Chondrocyte (in vitro differentiated cells): ENCODE measurements around the gene UGCG. TPM values are rescaled to one million over a fixed set of nuclear protein-coding genes. Genes with fewer than 3 reads are reported as not detected.
"Not testable (repeated sequence)": the region's sequence is repeated elsewhere in the genome, so short reads cannot be mapped to it uniquely, and the experiment has no call there.

Source experiments
- DNase-seq: peaks from one replicate; pipeline ENCODE4 v3.0.0; 2021; ENCODE audit warnings: mixed read lengths, low spot score
- H3K27ac Mint-ChIP-seq: one replicate; pipeline ENCODE4 v1.8.0; 2021; ENCODE audit warnings: mild to moderate bottlenecking, moderate library complexity, mixed read lengths; ENCODE audit not compliant: unreplicated experiment
- H3K27me3 Mint-ChIP-seq: 2 replicates; pipeline ENCODE4 v1.8.0; 2021; ENCODE audit warnings: low read depth, mixed read lengths
- H3K36me3 Mint-ChIP-seq: 2 replicates; pipeline ENCODE4 v1.8.0; 2021; ENCODE audit warnings: low read depth, mixed read lengths
- H3K4me1 Mint-ChIP-seq: 2 replicates; pipeline ENCODE4 v1.8.0; 2021; ENCODE audit warnings: low read depth, mild to moderate bottlenecking, mixed read lengths
- H3K4me3 Mint-ChIP-seq: one replicate; pipeline ENCODE4 v1.8.0; 2021; ENCODE audit warnings: mild to moderate bottlenecking, moderate library complexity, mixed read lengths; ENCODE audit not compliant: unreplicated experiment
- H3K9me3 Mint-ChIP-seq: 2 replicates; pipeline ENCODE4 v1.8.0; 2021; ENCODE audit warnings: low read depth, mixed read lengths
- CTCF ChIP-seq: fragments of 200-600 bp; sonication (generic); IDR thresholded peaks from 2 replicates; pipeline ENCODE4 v1.5.0; 2021; ENCODE audit warnings: antibody characterized with exemption, mild to moderate bottlenecking, moderate library complexity
- total RNA-seq: library from RNA; stranded (reverse); gene quantifications from 3 replicates; pipeline ENCODE4 v1.2.1, GENCODE V29; 2021

The UGCG gene
- total RNA-seq, 1 donor from 2014 or later, result 30.9 TPM

- Mint-ChIP-seq H3K27ac (no peak overlapping the region), H3K27me3 (no peaks in the 10 kb centered on the region), H3K36me3 (peaks cover under 1% of the 10 kb centered on the region), H3K9me3 (no peaks in the 10 kb centered on the region), H3K4me1 (peaks cover 20% of the 10 kb centered on the region), H3K4me3 (no peak overlapping the region)
- no peak for DNase-seq
- no peak for TF ChIP-seq CTCF
These were observed 47.1 kb downstream of the UGCG start for GRCh38 chr9:111943746-111944145.

GRCh38 chr9:111944241-111944866 lies 47.7 kb downstream of the UGCG start:
- no peak for DNase-seq

GRCh38 chr9:111945216-111945615 lies 48.6 kb downstream of the UGCG start:
- no peak for TF ChIP-seq CTCF
- H3K36me3 Mint-ChIP-seq, result no peaks in the 10 kb centered on the region
- peaks cover 20% of the 10 kb centered on the region for H3K4me1 Mint-ChIP-seq
- H3K27me3 Mint-ChIP-seq, result no peaks in the 10 kb centered on the region
- no peak overlapping the region for H3K27ac Mint-ChIP-seq
- no peaks in the 10 kb centered on the region for H3K9me3 Mint-ChIP-seq
- DNase-seq, result no peak
- H3K4me3 Mint-ChIP-seq, result no peak overlapping the region

More at GRCh38 chr9:111944241-111944866, 47.7 kb downstream of the UGCG start:
- H3K9me3 Mint-ChIP-seq, result no peaks in the 10 kb centered on the region
- peaks cover 20% of the 10 kb centered on the region for H3K4me1 Mint-ChIP-seq
- H3K27ac Mint-ChIP-seq, result no peak overlapping the region
- no peaks in the 10 kb centered on the region for H3K36me3 Mint-ChIP-seq
- no peak for TF ChIP-seq CTCF
- H3K27me3 Mint-ChIP-seq, result no peaks in the 10 kb centered on the region
- no peak overlapping the region for H3K4me3 Mint-ChIP-seq

GRCh38 chr9:111948109-111948508 lies 51.5 kb downstream of the UGCG start:
- H3K27me3 Mint-ChIP-seq, H3K36me3 Mint-ChIP-seq, DNase-seq, H3K9me3 Mint-ChIP-seq, H3K27ac Mint-ChIP-seq, H3K4me1 Mint-ChIP-seq, H3K4me3 Mint-ChIP-seq: not testable (repeated sequence)

GRCh38 chr9:111948951-111949350 lies 52.3 kb downstream of the UGCG start:
- H3K36me3 Mint-ChIP-seq, result no peaks in the 10 kb centered on the region
- H3K27me3 Mint-ChIP-seq, result no peaks in the 10 kb centered on the region
- no peak for DNase-seq
- no peak overlapping the region for H3K4me3 Mint-ChIP-seq
- no peaks in the 10 kb centered on the region for H3K9me3 Mint-ChIP-seq
- peaks cover 3% of the 10 kb centered on the region for H3K4me1 Mint-ChIP-seq
- H3K27ac Mint-ChIP-seq, result no peak overlapping the region
- TF ChIP-seq CTCF, result no peak

- Mint-ChIP-seq H3K27ac (peak overlapping the region; percentile 29), H3K4me3 (no peak overlapping the region), H3K9me3 (no peaks in the 10 kb centered on the region), H3K4me1 (peaks cover 3% of the 10 kb centered on the region), H3K36me3 (no peaks in the 10 kb centered on the region), H3K27me3 (no peaks in the 10 kb centered on the region)
- no peak for TF ChIP-seq CTCF
- no peak for DNase-seq
These were observed 53.3 kb downstream of the UGCG start for GRCh38 chr9:111949919-111950318.
